GM19438 (cell line): ENCODE data around the gene PRR33.

Experiments used
- ATAC-seq: cut with Tn5 transposase; IDR thresholded peaks from one replicate; pipeline ENCODE4 v1.9.1; 2021; ENCODE audit warnings: low read depth; ENCODE audit not compliant: unreplicated experiment

Gene PRR33

GRCh38 chr11:1839924-1840779, 51.5 kb downstream of the PRR33 start:
- ATAC-seq, result no peak

- ATAC-seq, result no peak
Observed at GRCh38 chr11:1839204-1839923, 52.3 kb downstream of the PRR33 start.

- no peak for ATAC-seq
Observed at GRCh38 chr11:1838426-1839144, 53.1 kb downstream of the PRR33 start, which contains the start of gene TNNI2. Gene TNNI2, plus strand, starts transcription at chr11:1838981. Its CDS starts 716 bp downstream, at chr11:1839697.
